HUES64 (cell line): ENCODE measurements around the gene HMGB2. TPM values are rescaled to one million over a fixed set of nuclear protein-coding genes. Genes with fewer than 3 reads are reported as not detected.

ENCODE experiments used
- H3K27ac ChIP-seq: 2 replicates; pipeline ENCODE4 v1.7.0; 2013; ENCODE audit warnings: low read depth, low read length, inconsistent platforms
- H3K27me3 ChIP-seq: 2 replicates; pipeline ENCODE4 v1.6.1; 2013; ENCODE audit warnings: mild to moderate bottlenecking, low read length; ENCODE audit not compliant: insufficient read depth
- H3K36me3 ChIP-seq: 2 replicates; pipeline ENCODE4 v1.6.1; 2013; ENCODE audit warnings: mild to moderate bottlenecking, low read length; ENCODE audit not compliant: insufficient read depth
- H3K4me1 ChIP-seq: 2 replicates; pipeline ENCODE4 v1.6.1; 2013; ENCODE audit warnings: mild to moderate bottlenecking, low read length, moderate library complexity; ENCODE audit not compliant: insufficient read depth
- H3K4me3 ChIP-seq: 2 replicates; pipeline ENCODE4 v1.5.1; 2013; ENCODE audit warnings: mild to moderate bottlenecking, low read length, moderate library complexity
- H3K9ac ChIP-seq: 2 replicates; pipeline ENCODE4 v1.6.1; 2013; ENCODE audit warnings: mild to moderate bottlenecking, low read depth, low read length
- H3K9me3 ChIP-seq: 2 replicates; pipeline ENCODE4 v1.6.1; 2013; ENCODE audit warnings: low read depth, low read length; ENCODE audit not compliant: insufficient read depth
- WGBS: fragments of 150-250, 120-280 bp; methylation state at CpG from one replicate; pipeline ENCODE4 v1.1.7; 2013; ENCODE audit warnings: missing lambda C conversion rate; 5-methylcytosine and 5-hydroxymethylcytosine counted together
- polyA plus RNA-seq, 2 experiments: library from polyadenylated mRNA; stranded (reverse); fragments of 50-300 nt; gene quantifications; one replicate each; pipeline ENCODE4 v1.2.3, GENCODE V29; 2013

Gene HMGB2
- 252 TPM for polyA plus RNA-seq (2013, experiment 1 of 2)
- polyA plus RNA-seq (2013, experiment 2 of 2) = 368 TPM

DNA sequence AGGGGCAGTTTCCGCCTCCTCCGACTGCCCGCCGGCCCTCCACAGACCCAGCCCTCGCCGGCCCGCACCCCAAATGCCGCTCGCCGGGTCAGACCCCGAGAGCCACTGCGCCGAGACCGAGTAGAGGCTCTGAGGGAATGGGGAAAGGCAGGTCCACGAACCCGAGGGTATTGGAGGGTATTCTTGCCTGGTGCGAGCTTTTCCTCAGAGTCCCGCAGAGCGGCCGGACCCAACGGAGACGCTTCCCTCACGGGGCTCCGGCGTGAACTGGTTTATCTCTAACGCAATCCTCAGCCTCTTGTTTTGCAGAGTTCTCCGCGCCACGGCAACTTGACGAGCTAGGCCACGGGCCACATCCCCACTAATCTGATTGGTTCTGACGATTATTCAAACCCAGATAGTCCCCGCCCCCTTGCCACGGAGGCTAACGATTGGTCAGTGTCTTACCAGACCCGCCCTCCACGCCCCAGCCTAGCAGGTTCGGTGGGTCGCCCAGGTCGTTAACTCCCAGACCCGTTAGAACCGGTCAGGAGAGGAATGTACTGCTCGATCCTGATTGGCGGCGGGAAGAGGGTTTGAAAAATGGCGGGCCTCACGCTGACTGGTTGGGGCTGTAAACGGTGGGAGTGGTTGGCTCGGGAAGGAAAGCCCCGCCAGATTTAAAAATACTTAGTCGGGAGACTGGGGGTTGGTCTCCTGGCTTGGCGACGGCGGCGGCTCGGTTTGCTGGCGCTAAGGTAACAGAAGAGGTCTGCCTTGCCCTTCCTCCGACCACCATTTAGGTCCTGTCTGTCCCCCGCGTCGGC lies at the start of gene HMGB2:
HMGB2 (minus strand) TSS at position 274 of the 806 bp plus-strand sequence. CDS start 709 bp downstream, outside the sequence.
- peaks cover 25% of the 10 kb centered on the region; the same call in 1 of the 2 replicates for H3K4me1 ChIP-seq
- H3K4me3 ChIP-seq = peak within 1 kb of the TSS; percentile 97
- no peaks in the 10 kb centered on the region for H3K27me3 ChIP-seq
- peak within 1 kb of the TSS; percentile 100 for H3K9ac ChIP-seq
- H3K36me3 ChIP-seq = peaks cover 41% of the 10 kb centered on the region
- H3K9me3 ChIP-seq = no peaks in the 10 kb centered on the region
- WGBS = under 1% methylated on average over 61 of the region's 61 CpGs
- H3K27ac ChIP-seq = peak within 1 kb of the TSS; percentile 98

DNA sequence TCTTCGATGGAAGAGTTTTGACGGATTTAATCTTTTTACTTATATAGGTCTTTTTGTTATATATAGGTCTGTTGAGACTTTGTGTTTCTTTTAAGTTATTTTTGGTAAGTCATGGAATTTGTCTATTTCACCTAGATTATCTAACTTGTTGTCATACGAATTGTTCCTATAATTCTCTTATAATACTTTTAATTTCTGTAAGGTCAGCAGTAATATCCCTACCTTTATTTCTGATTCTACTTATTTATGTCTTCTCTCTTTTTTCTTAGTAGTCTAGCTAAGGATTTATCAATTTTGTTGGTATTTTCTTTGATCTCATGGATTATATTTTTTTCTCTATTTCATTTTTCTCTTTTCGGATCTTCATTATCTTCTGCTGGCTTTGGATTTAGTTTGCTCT lies 48.2 kb upstream of the HMGB2 start:
- H3K27ac ChIP-seq = no peak overlapping the region
- no peaks in the 10 kb centered on the region for H3K27me3 ChIP-seq
- WGBS = 69% methylated on average over 2 of the region's 4 CpGs
- H3K36me3 ChIP-seq = peaks cover 2% of the 10 kb centered on the region; the same call in 1 of the 2 replicates
- peaks cover 22% of the 10 kb centered on the region for H3K4me1 ChIP-seq
- H3K4me3 ChIP-seq = no peak overlapping the region
- H3K9ac ChIP-seq = no peak overlapping the region
- H3K9me3 ChIP-seq = no peaks in the 10 kb centered on the region

DNA sequence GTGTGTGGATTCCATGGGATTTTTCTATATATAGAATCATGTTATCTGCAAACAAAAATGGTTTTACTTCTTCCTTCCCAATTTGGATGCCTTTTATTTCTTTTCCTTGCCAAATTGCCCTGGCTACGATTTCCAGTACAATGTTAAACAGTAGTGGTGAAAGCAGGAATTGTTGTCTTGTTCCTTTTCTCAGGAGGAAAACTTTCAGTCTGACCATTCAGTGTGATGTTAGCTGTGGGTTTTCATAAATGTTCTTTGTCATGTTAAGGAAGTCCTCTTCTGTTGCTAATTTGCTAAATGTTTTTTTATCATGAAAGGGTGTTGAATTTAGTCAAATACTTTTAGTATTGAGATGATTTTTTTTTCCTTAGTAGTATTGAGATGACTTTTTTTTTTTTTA lies 47.5 kb upstream of the HMGB2 start:
- Histone ChIP-seq H3K27me3 (no peaks in the 10 kb centered on the region), H3K9ac (no peak overlapping the region), H3K36me3 (peaks cover 5% of the 10 kb centered on the region; the same call in 1 of the 2 replicates), H3K9me3 (no peaks in the 10 kb centered on the region), H3K4me3 (no peak overlapping the region), H3K4me1 (peaks cover 24% of the 10 kb centered on the region), H3K27ac (no peak overlapping the region; the same call in 1 of the 2 replicates)
- WGBS = 38% methylated on average over 1 of the region's 1 CpG

DNA sequence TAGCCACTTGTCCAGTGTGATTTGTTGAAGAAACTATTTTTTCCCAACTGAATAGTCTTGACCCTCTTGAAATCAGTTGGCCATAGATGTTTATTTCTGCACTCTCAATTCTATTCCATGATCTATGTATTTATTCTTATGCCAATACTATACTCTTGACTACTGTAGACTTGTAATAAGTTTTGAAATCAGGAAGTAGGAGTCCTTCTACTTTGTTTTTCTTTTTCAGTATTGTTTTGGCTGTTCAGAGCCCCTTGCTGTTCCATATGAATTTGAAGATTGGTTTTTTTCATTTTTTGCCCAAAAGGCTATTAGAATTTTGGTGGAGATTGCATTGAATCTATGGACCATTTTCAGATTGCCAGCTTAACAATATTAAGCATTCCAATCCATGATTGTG lies 46.8 kb upstream of the HMGB2 start:
- Histone ChIP-seq H3K27ac (no peak overlapping the region), H3K4me3 (no peak overlapping the region), H3K4me1 (peaks cover 24% of the 10 kb centered on the region), H3K27me3 (no peaks in the 10 kb centered on the region), H3K9ac (no peak overlapping the region), H3K9me3 (no peaks in the 10 kb centered on the region), H3K36me3 (peaks cover 5% of the 10 kb centered on the region)

DNA sequence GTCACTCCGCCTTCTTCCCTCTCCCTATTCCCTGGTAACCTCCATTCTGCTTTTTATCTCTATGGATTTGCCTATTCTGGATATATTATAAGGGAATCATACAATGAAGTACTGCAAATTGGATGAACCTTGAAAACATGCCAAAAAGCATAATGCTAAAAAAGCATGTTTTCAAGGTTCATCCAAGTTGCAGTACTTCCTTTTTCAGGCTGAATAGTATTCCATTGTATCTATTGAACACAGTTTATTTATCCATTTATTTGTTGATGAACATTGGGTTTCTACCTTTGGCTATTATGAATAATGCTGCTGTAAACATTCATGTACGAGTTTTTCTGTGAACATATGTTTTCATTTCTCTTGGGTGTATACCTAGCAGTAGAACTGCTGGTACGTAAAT lies 45.8 kb upstream of the HMGB2 start:
- Histone ChIP-seq H3K4me3 (no peak overlapping the region), H3K27me3 (no peaks in the 10 kb centered on the region), H3K9ac (no peak overlapping the region), H3K4me1 (peaks cover 24% of the 10 kb centered on the region), H3K9me3 (no peaks in the 10 kb centered on the region), H3K36me3 (peaks cover 13% of the 10 kb centered on the region), H3K27ac (no peak overlapping the region)
- 96% methylated on average over 3 of the region's 3 CpGs for WGBS

DNA sequence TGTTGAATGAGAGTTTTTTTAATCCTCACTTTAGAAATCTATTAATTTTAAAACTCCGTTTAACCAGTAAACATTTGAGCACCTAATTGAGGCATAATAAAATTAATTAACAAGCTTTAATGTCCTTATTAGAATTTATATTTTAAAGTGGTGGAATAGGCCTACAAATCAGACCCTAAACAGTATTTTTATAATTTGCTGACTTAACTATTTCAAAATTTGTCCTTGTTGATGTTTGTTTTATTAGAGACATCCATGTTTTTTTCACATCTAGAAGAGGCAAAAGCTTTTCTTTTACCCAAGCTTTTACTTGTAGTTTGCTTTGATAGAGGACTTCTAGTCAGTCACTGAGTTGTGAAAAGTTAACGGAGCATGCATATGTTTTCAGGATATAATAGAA lies 40.4 kb upstream of the HMGB2 start:
- 100% methylated on average over 1 of the region's 2 CpGs for whole genome bisulfite sequencing
- peaks cover 24% of the 10 kb centered on the region for H3K36me3 ChIP-seq
- no peak overlapping the region for H3K27ac ChIP-seq
- no peak overlapping the region for H3K9ac ChIP-seq
- H3K9me3 ChIP-seq = no peaks in the 10 kb centered on the region
- no peaks in the 10 kb centered on the region for H3K27me3 ChIP-seq
- H3K4me1 ChIP-seq = peaks cover 9% of the 10 kb centered on the region
- H3K4me3 ChIP-seq = no peak overlapping the region

DNA sequence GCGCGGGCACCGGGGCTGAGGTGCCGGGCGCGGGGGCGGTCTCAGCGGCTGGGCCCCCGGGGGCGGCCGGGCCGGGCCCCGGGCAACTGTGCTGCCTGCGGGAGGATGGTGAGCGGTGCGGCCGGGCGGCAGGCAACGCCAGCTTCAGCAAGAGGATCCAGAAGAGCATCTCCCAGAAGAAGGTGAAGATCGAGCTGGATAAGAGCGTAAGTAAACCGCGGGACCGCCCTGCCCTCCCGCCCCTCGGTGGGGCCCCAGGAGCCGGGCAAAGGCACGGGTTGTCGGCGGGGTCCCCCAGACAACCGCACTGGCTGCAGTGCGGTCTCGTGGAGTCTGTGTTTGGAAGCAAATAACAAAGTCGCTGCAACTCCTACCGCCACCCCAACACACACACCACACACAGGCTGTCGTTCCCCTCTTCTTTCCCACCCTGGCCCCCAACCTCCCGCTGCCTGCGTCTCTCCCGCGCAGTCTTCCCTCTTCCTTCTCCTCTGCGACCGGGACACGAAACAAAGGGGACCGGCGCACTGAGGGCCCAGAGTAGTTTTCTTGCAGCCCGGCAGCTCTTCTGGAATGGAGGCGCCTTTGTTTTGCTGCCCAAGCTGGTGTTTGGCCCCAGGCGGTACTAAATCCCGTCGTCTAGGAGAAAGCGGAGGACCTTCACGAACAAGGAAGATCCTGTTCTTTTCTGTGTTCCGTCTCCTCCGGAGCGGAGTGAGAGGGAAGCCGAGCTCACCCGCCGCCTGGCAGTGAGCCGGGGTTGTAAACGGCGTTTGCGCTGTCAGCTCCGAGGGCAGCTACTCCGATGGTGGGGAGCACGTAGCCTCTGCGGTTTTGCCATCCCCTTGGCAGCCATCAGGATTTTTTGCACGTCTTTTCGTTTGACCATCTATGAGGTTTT lies 37.4 kb upstream of the HMGB2 start:
- Histone ChIP-seq H3K4me1 (0 out of 2 replicates have a peak, but pooled peaks cover 4% of the 10 kb centered on the region), H3K9ac (peak overlapping the region; percentile 66), H3K4me3 (peak overlapping the region; percentile 96), H3K36me3 (peaks cover 19% of the 10 kb centered on the region), H3K27ac (0 out of 2 replicates have a peak overlapping the region, but pooled peaks have one; percentile 0), H3K27me3 (no peaks in the 10 kb centered on the region), H3K9me3 (no peaks in the 10 kb centered on the region)
- WGBS = under 1% methylated on average over 68 of the region's 68 CpGs

DNA sequence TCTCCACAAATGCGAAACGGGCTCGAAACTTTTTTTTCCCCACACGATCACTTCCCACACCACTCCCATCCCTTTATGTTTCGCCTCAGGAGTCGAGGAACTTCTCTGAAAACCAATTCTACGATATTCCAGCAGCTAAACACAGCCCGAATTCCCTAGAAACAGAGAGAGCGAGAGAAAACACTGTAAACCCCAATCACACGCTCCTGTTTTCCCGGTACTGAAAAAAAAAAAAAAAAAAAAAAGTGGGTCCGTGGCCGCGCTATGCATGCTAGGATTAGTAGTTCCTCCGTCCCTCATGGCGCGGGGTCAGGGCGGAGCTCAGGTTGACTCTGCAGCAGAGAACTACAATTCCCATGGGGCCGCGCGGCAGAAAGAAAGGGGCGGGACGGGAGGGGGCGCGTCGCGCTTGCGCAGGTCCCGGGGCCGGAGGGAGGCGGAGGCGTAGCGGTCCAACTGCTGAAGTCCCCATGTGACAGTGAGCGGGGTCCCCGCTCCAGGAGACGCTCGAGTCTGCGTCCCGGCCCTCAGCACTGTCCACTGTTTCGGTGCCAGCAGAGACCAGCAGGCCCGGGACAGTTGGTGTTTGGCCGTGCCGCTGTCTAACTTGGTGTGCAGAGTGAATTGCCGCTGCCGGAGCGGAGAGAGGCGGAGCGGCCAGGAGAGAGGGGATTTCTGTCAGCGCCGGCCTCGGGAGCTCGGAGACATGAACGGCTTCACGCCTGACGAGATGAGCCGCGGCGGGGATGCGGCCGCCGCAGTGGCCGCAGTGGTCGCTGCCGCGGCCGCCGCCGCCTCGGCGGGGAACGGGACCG lies 36.5 kb upstream of the HMGB2 start, which contains the start of gene SAP30:
SAP30 (plus strand) TSS at position 478 of the 815 bp plus-strand sequence; CDS start at position 707, 229 bp downstream.
- Histone ChIP-seq H3K9me3 (no peaks in the 10 kb centered on the region), H3K27ac (0 out of 2 replicates have a peak within 1 kb of the TSS, but pooled peaks have one; percentile 0), H3K36me3 (peaks cover 15% of the 10 kb centered on the region), H3K27me3 (no peaks in the 10 kb centered on the region), H3K4me1 (0 out of 2 replicates have a peak, but pooled peaks cover 4% of the 10 kb centered on the region), H3K9ac (peak within 1 kb of the TSS; percentile 66), H3K4me3 (peak within 1 kb of the TSS; percentile 96)
- WGBS = under 1% methylated on average over 72 of the region's 72 CpGs

DNA sequence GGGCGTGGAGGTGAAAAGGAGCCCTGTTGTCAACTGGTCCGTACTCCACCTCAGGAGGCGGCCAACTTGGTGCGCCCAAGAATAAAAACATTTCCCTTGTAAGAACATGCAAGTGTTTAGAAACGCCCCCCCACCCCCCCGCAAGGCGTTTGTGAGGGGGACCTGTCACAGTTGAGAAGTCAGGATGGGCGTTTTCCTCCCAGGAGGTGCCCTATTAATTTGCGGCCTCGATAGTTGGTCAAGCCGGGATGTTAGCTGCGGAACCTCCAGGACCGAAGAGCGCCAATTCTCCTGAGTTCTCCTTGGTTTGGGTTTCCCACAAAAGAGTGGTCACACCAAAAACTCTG lies 35.9 kb upstream of the HMGB2 start:
- Histone ChIP-seq H3K4me1 (0 out of 2 replicates have a peak, but pooled peaks cover 4% of the 10 kb centered on the region), H3K36me3 (peaks cover 10% of the 10 kb centered on the region; the same call in 1 of the 2 replicates), H3K9ac (peak overlapping the region; percentile 65), H3K9me3 (no peaks in the 10 kb centered on the region), H3K27ac (no peak overlapping the region), H3K4me3 (peak overlapping the region; percentile 96), H3K27me3 (no peaks in the 10 kb centered on the region)
- 1% methylated on average over 14 of the region's 14 CpGs for WGBS

DNA sequence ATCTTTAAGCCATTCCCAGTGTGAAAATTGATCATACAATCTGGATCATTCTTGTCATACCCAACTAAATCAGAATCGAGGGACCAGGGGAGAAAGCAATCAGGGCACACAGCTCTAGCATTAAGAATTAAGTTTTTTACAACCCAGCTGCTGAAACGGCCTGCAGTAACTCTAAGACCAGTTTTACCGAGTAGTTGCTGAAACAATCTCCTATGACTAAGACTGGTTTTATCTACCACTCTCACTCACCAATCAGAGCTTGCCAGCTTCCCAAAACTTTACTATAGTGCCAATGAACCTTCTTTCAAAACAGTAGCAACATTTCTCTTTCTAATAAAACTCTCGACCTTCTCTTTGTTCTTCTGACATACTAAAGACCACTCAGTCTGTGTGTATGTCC lies 33.8 kb upstream of the HMGB2 start:
- Histone ChIP-seq H3K9ac (no peak overlapping the region), H3K9me3 (no peaks in the 10 kb centered on the region), H3K27ac (no peak overlapping the region), H3K27me3 (no peaks in the 10 kb centered on the region), H3K4me1 (0 out of 2 replicates have a peak, but pooled peaks cover 4% of the 10 kb centered on the region), H3K36me3 (no peaks in the 10 kb centered on the region), H3K4me3 (no peak overlapping the region)
- 83% methylated on average over 4 of the region's 4 CpGs for WGBS
